SJSA1 (cell line): ENCODE measurements around the gene TRPV5. TPM values are rescaled to one million over a fixed set of nuclear protein-coding genes. Genes with fewer than 3 reads are reported as not detected.

ENCODE experiments used
- DNase-seq, 2 experiments: peaks; one replicate each; pipeline ENCODE4 v3.0.0-alpha.2; 2015 to 2020; ENCODE audit warnings: low spot score in 2 of 2, low read depth in 1 of 2
- H3K27ac ChIP-seq: fragments of 250-450 bp; sonication (Bioruptor Pico); 2 replicates; pipeline ENCODE4 v1.5.1; 2020; ENCODE audit warnings: mild to moderate bottlenecking, moderate library complexity
- H3K27me3 ChIP-seq: fragments of 250-450 bp; sonication (Bioruptor Pico); replicated peaks from 2 replicates; pipeline ENCODE4 v1.5.1; 2020; ENCODE audit warnings: mild to moderate bottlenecking, moderate library complexity
- H3K36me3 ChIP-seq: fragments of 250-450 bp; sonication (Bioruptor Pico); 2 replicates; pipeline ENCODE4 v1.5.1; 2020; ENCODE audit warnings: mild to moderate bottlenecking
- H3K4me1 ChIP-seq: fragments of 250-450 bp; sonication (Bioruptor Pico); replicated peaks from 2 replicates; pipeline ENCODE4 v1.6.1; 2021; ENCODE audit warnings: mild to moderate bottlenecking
- H3K4me3 ChIP-seq: fragments of 250-450 bp; sonication (Bioruptor Pico); 2 replicates; pipeline ENCODE4 v1.5.1; 2020; ENCODE audit warnings: mild to moderate bottlenecking
- H3K9me3 ChIP-seq: fragments of 250-450 bp; sonication (Bioruptor Pico); replicated peaks from 2 replicates; pipeline ENCODE4 v1.5.1; 2020; ENCODE audit warnings: mild to moderate bottlenecking
- total RNA-seq: library from RNA; depleted of rRNA; stranded (reverse); fragments of >200 nt; shearing (Covaris generic); gene quantifications from 2 replicates; pipeline ENCODE4 v1.2.3, GENCODE V29; 2014

Gene TRPV5
- total RNA-seq, 1 experiment from 2014 or later = not detected

GRCh38 chr7:142933092-142933475 lies 462 bp downstream of the TRPV5 start:
- Histone ChIP-seq H3K4me3 (no peak overlapping the region), H3K27me3 (no peaks in the 10 kb centered on the region), H3K36me3 (no peaks in the 10 kb centered on the region), H3K4me1 (no peaks in the 10 kb centered on the region), H3K27ac (no peak overlapping the region), H3K9me3 (no peaks in the 10 kb centered on the region)
- DNase-seq = no peak

- no peaks in the 10 kb centered on the region for H3K36me3 ChIP-seq
- no peaks in the 10 kb centered on the region for H3K27me3 ChIP-seq
- H3K4me1 ChIP-seq = no peaks in the 10 kb centered on the region
- H3K4me3 ChIP-seq = no peak overlapping the region
- H3K27ac ChIP-seq = no peak overlapping the region
- H3K9me3 ChIP-seq = no peaks in the 10 kb centered on the region
- no peak for DNase-seq
Observed at GRCh38 chr7:142932386-142933091, 1.0 kb downstream of the TRPV5 start.

- H3K36me3 ChIP-seq = no peaks in the 10 kb centered on the region
- H3K4me1 ChIP-seq = no peaks in the 10 kb centered on the region
- H3K4me3 ChIP-seq = no peak overlapping the region
- no peak overlapping the region for H3K27ac ChIP-seq
- H3K27me3 ChIP-seq = no peaks in the 10 kb centered on the region
- DNase-seq = no peak
- H3K9me3 ChIP-seq = no peaks in the 10 kb centered on the region
Observed at GRCh38 chr7:142930126-142930730, 3.3 kb downstream of the TRPV5 start.

- Histone ChIP-seq H3K36me3 (no peaks in the 10 kb centered on the region), H3K4me3 (no peak overlapping the region), H3K4me1 (no peaks in the 10 kb centered on the region), H3K9me3 (no peaks in the 10 kb centered on the region), H3K27ac (no peak overlapping the region), H3K27me3 (no peaks in the 10 kb centered on the region)
- no peak for DNase-seq
Observed at GRCh38 chr7:142927949-142928348, 5.6 kb downstream of the TRPV5 start.

- Histone ChIP-seq H3K4me1 (no peaks in the 10 kb centered on the region), H3K27me3 (no peaks in the 10 kb centered on the region), H3K27ac (no peak overlapping the region), H3K36me3 (no peaks in the 10 kb centered on the region), H3K9me3 (no peaks in the 10 kb centered on the region), H3K4me3 (no peak overlapping the region)
- DNase-seq = no peak
Observed at GRCh38 chr7:142927085-142927745, 6.3 kb downstream of the TRPV5 start.

GRCh38 chr7:142925413-142925812 lies 8.1 kb downstream of the TRPV5 start:
- H3K36me3 ChIP-seq = no peaks in the 10 kb centered on the region
- H3K4me3 ChIP-seq = no peak overlapping the region
- no peaks in the 10 kb centered on the region for H3K27me3 ChIP-seq
- no peak for DNase-seq
- H3K9me3 ChIP-seq = no peaks in the 10 kb centered on the region
- no peaks in the 10 kb centered on the region for H3K4me1 ChIP-seq
- H3K27ac ChIP-seq = no peak overlapping the region

GRCh38 chr7:142923391-142923790 lies 10.2 kb downstream of the TRPV5 start:
- no peaks in the 10 kb centered on the region for H3K4me1 ChIP-seq
- H3K36me3 ChIP-seq = no peaks in the 10 kb centered on the region
- no peak for DNase-seq
- H3K27ac ChIP-seq = no peak overlapping the region
- H3K27me3 ChIP-seq = no peaks in the 10 kb centered on the region
- no peak overlapping the region for H3K4me3 ChIP-seq
- no peaks in the 10 kb centered on the region for H3K9me3 ChIP-seq

- Histone ChIP-seq H3K4me1 (no peaks in the 10 kb centered on the region), H3K36me3 (no peaks in the 10 kb centered on the region), H3K4me3 (no peak overlapping the region), H3K27me3 (no peaks in the 10 kb centered on the region), H3K9me3 (no peaks in the 10 kb centered on the region), H3K27ac (no peak overlapping the region)
- no peak for DNase-seq
Observed at GRCh38 chr7:142919656-142920055, 13.9 kb downstream of the TRPV5 start.

GRCh38 chr7:142918901-142919300 lies 14.6 kb downstream of the TRPV5 start:
- no peaks in the 10 kb centered on the region for H3K36me3 ChIP-seq
- H3K27ac ChIP-seq = no peak overlapping the region

GRCh38 chr7:142917447-142917846 lies 16.1 kb downstream of the TRPV5 start:
- Histone ChIP-seq H3K4me1 (no peaks in the 10 kb centered on the region), H3K27ac (no peak overlapping the region), H3K9me3 (no peaks in the 10 kb centered on the region), H3K4me3 (no peak overlapping the region), H3K36me3 (no peaks in the 10 kb centered on the region), H3K27me3 (no peaks in the 10 kb centered on the region)
- DNase-seq = no peak

More at GRCh38 chr7:142918901-142919300, 14.6 kb downstream of the TRPV5 start:
- Histone ChIP-seq H3K4me1 (no peaks in the 10 kb centered on the region), H3K9me3 (no peaks in the 10 kb centered on the region), H3K27me3 (no peaks in the 10 kb centered on the region), H3K4me3 (no peak overlapping the region)
- no peak for DNase-seq

- no peaks in the 10 kb centered on the region for H3K4me1 ChIP-seq
- H3K4me3 ChIP-seq = no peak overlapping the region
- no peak overlapping the region for H3K27ac ChIP-seq
- H3K36me3 ChIP-seq = no peaks in the 10 kb centered on the region
- DNase-seq = no peak
- no peaks in the 10 kb centered on the region for H3K9me3 ChIP-seq
- H3K27me3 ChIP-seq = no peaks in the 10 kb centered on the region
Observed at GRCh38 chr7:142916508-142916907, 17.0 kb downstream of the TRPV5 start.

- Histone ChIP-seq H3K9me3 (no peaks in the 10 kb centered on the region), H3K27ac (no peak overlapping the region), H3K4me3 (no peak overlapping the region), H3K4me1 (no peaks in the 10 kb centered on the region), H3K27me3 (no peaks in the 10 kb centered on the region), H3K36me3 (no peaks in the 10 kb centered on the region)
- no peak for DNase-seq
Observed at GRCh38 chr7:142915315-142915714, 18.2 kb downstream of the TRPV5 start.

GRCh38 chr7:142914121-142914520 lies 19.4 kb downstream of the TRPV5 start:
- H3K4me3 ChIP-seq = no peak overlapping the region
- H3K4me1 ChIP-seq = no peaks in the 10 kb centered on the region

GRCh38 chr7:142913566-142913965 lies 20.0 kb downstream of the TRPV5 start:
- Histone ChIP-seq H3K9me3 (no peaks in the 10 kb centered on the region), H3K27ac (no peak overlapping the region), H3K4me3 (no peak overlapping the region), H3K36me3 (no peaks in the 10 kb centered on the region), H3K27me3 (no peaks in the 10 kb centered on the region), H3K4me1 (no peaks in the 10 kb centered on the region)
- no peak for DNase-seq

More at GRCh38 chr7:142914121-142914520, 19.4 kb downstream of the TRPV5 start:
- no peak overlapping the region for H3K27ac ChIP-seq
- H3K36me3 ChIP-seq = no peaks in the 10 kb centered on the region
- H3K9me3 ChIP-seq = no peaks in the 10 kb centered on the region
- DNase-seq = no peak
- H3K27me3 ChIP-seq = no peaks in the 10 kb centered on the region
